C4-2B (cell line): ENCODE results near the gene SNURF.
"Not testable (repeated sequence)": the region's sequence is repeated elsewhere in the genome, so short reads cannot be mapped to it uniquely, and the experiment has no call there.

Experiments
- H3K27ac ChIP-seq: fragments of 450-650 bp; 2 replicates; pipeline ENCODE4 v1.5.1; 2017
- ZFX ChIP-seq: fragments of 450-650 bp; IDR thresholded peaks from 2 replicates; pipeline ENCODE4 v1.6.1; 2017
- TF ChIP-seq, protein P1 (sequence below): fragments of 450-650 bp; conservative IDR thresholded peaks from 2 replicates; pipeline ENCODE4 v1.5.1; 2017; ENCODE audit warnings: mild to moderate bottlenecking

SNURF gene

DNA sequence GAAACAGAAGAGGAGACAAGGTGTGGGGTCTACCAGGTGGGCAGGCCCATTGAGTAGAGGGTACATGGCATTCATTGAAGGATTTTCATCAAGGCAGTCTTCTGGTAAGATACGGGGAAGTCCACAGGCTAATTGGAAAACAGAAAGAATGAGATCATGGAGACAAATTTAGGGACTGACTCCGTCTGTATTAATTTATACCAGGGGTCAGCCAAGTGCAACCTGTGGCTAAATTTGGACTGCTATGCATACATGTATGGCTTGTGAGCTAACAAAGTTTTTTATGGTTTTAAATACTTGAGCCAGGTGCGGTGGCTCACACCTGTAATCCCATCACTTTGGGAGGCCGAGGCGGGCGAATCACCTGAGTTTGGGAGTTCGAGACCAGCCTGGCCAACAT is 21.1 kb upstream of the SNURF start:
- TF ChIP-seq, protein P1, sequence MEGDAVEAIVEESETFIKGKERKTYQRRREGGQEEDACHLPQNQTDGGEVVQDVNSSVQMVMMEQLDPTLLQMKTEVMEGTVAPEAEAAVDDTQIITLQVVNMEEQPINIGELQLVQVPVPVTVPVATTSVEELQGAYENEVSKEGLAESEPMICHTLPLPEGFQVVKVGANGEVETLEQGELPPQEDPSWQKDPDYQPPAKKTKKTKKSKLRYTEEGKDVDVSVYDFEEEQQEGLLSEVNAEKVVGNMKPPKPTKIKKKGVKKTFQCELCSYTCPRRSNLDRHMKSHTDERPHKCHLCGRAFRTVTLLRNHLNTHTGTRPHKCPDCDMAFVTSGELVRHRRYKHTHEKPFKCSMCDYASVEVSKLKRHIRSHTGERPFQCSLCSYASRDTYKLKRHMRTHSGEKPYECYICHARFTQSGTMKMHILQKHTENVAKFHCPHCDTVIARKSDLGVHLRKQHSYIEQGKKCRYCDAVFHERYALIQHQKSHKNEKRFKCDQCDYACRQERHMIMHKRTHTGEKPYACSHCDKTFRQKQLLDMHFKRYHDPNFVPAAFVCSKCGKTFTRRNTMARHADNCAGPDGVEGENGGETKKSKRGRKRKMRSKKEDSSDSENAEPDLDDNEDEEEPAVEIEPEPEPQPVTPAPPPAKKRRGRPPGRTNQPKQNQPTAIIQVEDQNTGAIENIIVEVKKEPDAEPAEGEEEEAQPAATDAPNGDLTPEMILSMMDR: no peak
- no peak overlapping the region for H3K27ac ChIP-seq

DNA sequence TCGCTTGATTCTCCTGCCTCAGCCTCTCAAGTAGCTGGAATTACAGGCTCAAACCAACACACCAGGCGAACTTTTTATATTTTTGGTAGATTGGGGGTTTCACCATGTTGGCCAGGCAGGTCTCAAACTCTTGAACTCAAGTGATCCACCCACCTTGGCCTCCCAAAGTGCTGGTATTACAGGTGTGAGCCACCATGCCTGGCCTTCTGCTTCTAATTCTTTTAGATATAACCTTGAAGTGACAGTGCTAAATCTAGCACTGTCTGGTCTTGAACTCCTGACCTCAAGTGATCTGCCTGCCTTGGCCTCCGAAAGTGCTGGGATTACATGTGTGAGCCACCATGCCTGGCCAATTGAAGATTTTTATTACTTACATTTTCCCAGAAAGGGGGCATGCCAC is 16.6 kb upstream of the SNURF start:
- H3K27ac ChIP-seq: not testable (repeated sequence)

DNA sequence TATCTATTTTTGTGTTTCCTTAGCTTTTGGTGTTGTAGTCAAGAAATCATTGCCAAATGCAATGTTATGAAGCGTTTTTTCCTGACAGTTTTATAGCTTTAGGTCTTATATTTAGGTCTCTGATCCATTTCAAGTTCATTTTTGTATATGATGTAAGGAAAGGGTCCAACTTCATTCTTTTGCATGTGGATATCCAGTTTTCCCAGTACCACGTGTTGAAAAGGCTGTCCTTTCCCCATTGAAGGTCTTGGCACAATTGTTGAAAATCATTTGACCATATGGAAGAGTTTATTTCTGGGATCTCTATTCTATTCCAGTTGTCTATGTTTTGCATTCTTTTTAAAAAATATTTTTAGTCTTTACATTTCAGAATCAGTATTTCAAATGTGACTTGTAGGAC is 14.6 kb upstream of the SNURF start:
- no peak overlapping the region for H3K27ac ChIP-seq
- no peak for TF ChIP-seq ZFX
- TF ChIP-seq, protein P1: no peak

DNA sequence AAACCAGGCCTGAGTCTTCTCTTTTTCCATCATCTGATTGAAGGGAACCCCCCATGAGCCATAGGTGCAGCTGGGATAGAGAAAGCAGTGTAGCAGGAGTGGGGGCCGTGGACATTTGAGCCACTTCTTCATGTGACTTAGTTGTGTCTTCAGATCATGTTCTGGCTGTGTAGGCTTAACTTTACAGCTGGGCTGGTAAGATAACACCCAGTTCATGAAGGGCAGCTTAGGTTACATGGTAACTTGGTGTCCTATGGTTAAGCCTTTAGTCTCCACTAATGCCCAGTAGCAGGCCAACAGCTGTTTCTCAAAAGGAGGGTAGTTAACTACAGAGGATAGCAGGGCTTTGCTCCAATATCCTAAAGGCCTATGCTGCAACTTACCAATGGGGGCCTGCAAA is 11.4 kb upstream of the SNURF start:
- TF ChIP-seq, protein P1: no peak
- no peak for TF ChIP-seq ZFX
- peak overlapping the region; percentile 11; the same call in 1 of the 2 replicates for H3K27ac ChIP-seq

DNA sequence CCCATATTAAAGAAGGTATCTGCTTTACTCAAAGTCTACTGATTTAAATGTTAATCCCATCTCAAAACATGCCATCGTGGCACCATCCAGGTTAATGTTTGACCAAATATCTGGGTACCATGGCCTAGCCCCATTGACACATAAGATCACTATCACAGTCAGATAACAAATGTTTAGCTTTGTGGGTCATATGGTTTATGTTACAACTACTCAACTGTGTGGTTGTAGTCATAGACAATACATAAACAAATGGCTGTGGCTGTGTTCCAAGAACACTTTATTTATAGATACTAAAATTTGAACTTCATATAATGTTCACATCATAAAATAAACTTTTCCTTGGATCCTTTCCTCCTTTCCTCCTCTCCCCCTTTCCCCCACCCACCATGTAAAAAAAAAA is 9.8 kb upstream of the SNURF start:
- H3K27ac ChIP-seq: no peak overlapping the region; the same call in 1 of the 2 replicates
- TF ChIP-seq, protein P1: no peak
- no peak for TF ChIP-seq ZFX

DNA sequence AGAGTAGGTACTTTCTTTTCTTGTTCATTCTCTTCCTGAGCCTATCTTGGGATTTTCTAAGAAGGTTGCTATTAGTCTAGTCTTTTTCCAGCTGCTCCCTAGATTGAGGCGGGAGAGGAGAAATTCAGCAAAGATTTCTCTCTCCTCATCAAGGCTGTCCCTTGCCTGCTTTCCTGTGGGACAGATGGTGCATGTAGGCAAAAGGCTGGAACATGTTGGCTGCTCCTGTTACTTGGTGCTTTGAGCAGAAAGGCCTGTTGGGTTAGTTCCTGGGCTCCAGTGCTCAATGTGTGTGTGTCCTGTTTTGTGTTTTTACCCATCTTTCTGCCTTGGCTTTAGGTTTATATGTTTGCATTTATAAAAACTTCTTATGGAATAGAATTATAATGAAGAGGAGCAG is 9.1 kb upstream of the SNURF start:
- peak overlapping the region; percentile 30; the same call in 1 of the 2 replicates for H3K27ac ChIP-seq
- no peak for TF ChIP-seq ZFX
- TF ChIP-seq, protein P1: no peak

DNA sequence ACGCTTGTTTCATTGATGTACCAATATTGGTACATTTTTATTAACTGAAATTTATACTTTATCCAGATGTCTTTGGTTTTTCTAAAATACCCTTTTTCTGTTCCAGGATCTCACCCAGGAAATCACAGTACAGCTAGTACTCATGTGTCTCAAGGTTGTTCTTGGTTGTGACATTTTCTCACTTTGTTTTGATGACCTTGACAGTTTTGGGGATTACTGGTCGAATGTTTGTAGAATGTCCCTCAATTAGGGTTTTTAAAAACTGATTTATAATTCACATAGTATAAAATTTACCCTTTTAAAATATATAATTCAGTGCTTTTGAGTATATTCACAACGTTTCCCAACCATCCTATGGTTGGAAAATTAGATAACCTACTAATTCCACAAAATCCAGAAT is 6.3 kb upstream of the SNURF start:
- TF ChIP-seq, protein P1: no peak
- no peak for TF ChIP-seq ZFX
- H3K27ac ChIP-seq: no peak overlapping the region

DNA sequence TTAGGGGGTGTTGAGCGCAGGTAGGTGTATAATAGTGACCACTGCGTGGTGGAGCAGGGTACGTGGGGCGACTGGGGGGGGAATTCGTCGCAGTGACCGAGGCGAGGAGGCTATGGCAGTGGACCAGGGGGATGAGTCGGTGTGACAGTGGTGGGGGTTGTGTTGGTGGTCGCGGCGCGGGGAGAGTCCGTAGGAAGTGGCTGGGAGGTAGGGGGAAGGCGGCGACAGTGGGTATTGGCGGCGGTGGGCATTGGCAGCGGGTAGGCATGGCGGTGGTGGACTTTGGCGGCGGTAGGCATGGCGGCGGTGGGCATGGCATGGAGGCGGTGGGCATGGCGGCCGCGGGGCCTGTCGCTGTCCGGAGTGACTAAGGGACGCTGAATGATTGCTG is 739 bp downstream of the SNURF start:
- H3K27ac ChIP-seq: peak overlapping the region; percentile 78
- TF ChIP-seq, protein P1: no peak
- TF ChIP-seq ZFX: no peak
